H7 (cell line): Measurements from ENCODE around the gene PUS7. TPM values are rescaled to one million over a fixed set of nuclear protein-coding genes. Genes with fewer than 3 reads are reported as not detected.

Source experiments
- total RNA-seq: library from RNA; depleted of rRNA; stranded (reverse); fragments of >200 nt; shearing (Covaris generic); gene quantifications from 2 replicates; pipeline ENCODE4 v1.2.3, GENCODE V29; 2014; rRNA removed

The PUS7 gene
- total RNA-seq, 1 experiment from 2014 or later, result 46.5 TPM

Other genes starting within 250 kb of the PUS7 start
- 28.4 and 36.6 TPM in 2 replicates for gene SRPK2, start 133.3 kb downstream of the PUS7 start, total RNA-seq
- 4.4 and 5.9 TPM in 2 replicates for gene RINT1, start 9.9 kb upstream of the PUS7 start, total RNA-seq
- gene EFCAB10, start 59.2 kb upstream of the PUS7 start, total RNA-seq, result 2.0 and 2.3 TPM in 2 replicates